GM10266 (cell line): ENCODE data around the gene SNX19.
"Not testable (repeated sequence)": the region's sequence is repeated elsewhere in the genome, so short reads cannot be mapped to it uniquely, and the experiment has no call there.

Experiments used
- DNase-seq: peaks from one replicate; pipeline ENCODE4 v3.0.0; 2012; ENCODE audit errors: extremely low spot score
- CTCF ChIP-seq: IDR thresholded peaks from 2 replicates; pipeline ENCODE4 v1.5.1; 2012; ENCODE audit warnings: mild to moderate bottlenecking, low read depth; ENCODE audit not compliant: control insufficient read depth, insufficient read depth; ENCODE audit errors: missing control alignments

Gene SNX19

GRCh38 chr11:130859886-130860285 lies 56.4 kb downstream of the SNX19 start:
- TF ChIP-seq CTCF: no peak
- no peak for DNase-seq

GRCh38 chr11:130858215-130858614 lies 58.1 kb downstream of the SNX19 start:
- no peak for DNase-seq
- no peak for TF ChIP-seq CTCF

GRCh38 chr11:130855707-130856106 lies 60.6 kb downstream of the SNX19 start:
- DNase-seq: not testable (repeated sequence)

GRCh38 chr11:130854483-130854882 lies 61.8 kb downstream of the SNX19 start:
- no peak for TF ChIP-seq CTCF
- no peak for DNase-seq

GRCh38 chr11:130852589-130852988 lies 63.7 kb downstream of the SNX19 start:
- no peak for DNase-seq
- TF ChIP-seq CTCF: no peak

GRCh38 chr11:130850185-130850944 lies 65.9 kb downstream of the SNX19 start:
- DNase-seq: no peak

GRCh38 chr11:130849215-130849568 lies 67.1 kb downstream of the SNX19 start:
- TF ChIP-seq CTCF: no peak
- DNase-seq: no peak

More at GRCh38 chr11:130850185-130850944, 65.9 kb downstream of the SNX19 start:
- TF ChIP-seq CTCF: no peak
